G401 (cell line): ENCODE data around the gene DGKI. TPM values are rescaled to one million over a fixed set of nuclear protein-coding genes. Genes with fewer than 3 reads are reported as not detected.
"Not testable (repeated sequence)": the region's sequence is repeated elsewhere in the genome, so short reads cannot be mapped to it uniquely, and the experiment has no call there.

Experiments used
- DNase-seq: peaks from one replicate; pipeline ENCODE4 v3.0.0-alpha.2; 2015; ENCODE audit warnings: low spot score
- in situ Hi-C: cut with HindIII; loops from 2 replicates; pipeline ENCODE4 v1.10.0; 2016; ENCODE audit warnings: low sequenced_read_pairs, mixed read lengths
- total RNA-seq: library from RNA; depleted of rRNA; stranded (reverse); fragments of >200 nt; shearing (Covaris generic); gene quantifications from 2 replicates; pipeline ENCODE4 v1.2.3, GENCODE V29; 2014

DGKI gene
- total RNA-seq, 1 experiment from 2014 or later = not detected

DNA sequence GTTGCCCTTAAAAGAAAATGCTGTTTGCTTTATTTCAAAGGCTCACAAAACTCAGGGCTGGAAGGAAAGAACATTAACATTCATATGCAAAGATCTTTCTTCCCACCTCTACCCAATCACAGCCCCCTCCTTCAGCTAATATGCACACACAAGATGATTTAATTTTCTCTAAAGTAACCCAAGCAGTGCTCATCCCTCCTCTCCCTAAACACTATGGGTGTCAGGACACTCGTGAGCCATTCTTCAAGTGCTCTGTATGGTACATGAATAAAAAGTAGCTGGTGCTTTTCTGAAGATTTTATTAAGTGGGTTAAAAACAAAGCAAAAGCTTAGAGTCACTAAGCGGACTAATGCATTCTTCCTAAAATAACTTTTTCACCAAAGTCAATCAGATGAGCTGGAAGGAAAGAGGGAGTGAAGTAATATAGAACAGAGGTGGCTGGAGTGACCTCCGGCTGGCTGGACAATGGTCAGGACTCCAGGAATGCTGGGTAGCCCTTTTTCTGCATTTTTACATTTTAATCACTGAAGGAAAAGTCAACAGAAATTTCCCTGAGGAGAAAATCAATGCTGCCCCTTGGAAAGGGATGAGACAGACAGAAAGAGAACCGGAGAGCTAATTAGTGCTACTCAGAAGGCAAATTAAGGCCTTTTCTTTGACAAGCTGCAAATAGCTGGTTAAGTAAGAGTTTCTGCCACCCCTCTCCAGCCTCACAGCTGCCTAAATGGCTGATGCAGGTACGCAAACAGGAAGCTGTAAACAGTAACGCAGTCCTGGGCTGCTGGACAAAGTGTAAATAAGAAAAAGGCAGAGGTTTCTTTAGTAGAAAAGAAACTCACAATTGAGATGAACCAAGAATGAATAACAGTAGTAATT, 6.6 kb downstream of the DGKI start:
- in situ Hi-C loops = no loop called here
- peak; percentile 22 for DNase-seq

DNA sequence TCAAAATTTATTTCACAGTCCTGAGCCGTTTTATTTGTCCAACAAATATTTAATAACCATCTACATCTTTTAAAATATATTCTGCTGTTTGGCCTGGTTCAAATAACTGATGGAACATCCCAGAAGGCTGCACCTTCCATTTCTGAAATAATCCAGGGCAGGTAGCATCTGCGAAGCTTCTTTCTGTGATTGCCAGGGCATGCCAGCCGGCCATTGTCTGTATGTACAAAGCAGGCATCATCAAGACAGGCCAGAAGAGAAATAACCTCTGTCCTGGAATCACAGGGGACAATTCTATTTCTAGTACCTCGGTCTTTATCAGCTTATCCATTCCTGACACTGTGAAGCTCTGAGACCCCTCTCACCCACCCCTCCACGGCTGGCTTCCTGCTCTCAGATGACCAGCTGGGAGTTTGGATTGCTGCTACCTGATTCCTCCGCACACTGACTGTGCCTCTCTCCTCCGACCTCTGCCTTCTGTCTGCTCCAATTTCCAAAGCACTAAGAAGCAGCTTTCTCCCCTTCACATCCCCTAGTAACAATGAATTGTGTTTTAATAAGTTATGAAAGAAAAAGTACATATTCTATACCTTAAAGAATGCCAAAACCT, 8.0 kb downstream of the DGKI start:
- in situ Hi-C loops = no loop called here
- peak; percentile 73 for DNase-seq

DNA sequence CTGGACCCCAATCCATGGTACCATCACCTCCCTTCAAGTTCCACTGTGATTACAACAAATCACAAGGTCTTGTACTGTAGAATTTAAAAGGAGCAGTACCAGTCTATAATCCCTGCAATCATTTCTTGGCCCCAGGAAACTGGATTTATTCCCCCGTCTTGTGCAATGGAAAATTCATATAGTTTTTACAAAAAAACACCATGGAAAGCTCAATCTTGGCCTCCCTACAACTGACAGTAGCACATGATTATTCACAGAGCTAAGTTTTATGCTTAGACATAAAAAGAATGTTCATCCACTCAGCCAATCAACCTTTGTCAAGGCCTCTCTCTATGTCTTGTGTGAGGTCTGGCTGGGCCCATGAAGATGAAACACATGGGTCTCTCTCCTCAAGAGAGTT, 10.2 kb downstream of the DGKI start:
- no peak for DNase-seq
- in situ Hi-C loops = no loop called here

DNA sequence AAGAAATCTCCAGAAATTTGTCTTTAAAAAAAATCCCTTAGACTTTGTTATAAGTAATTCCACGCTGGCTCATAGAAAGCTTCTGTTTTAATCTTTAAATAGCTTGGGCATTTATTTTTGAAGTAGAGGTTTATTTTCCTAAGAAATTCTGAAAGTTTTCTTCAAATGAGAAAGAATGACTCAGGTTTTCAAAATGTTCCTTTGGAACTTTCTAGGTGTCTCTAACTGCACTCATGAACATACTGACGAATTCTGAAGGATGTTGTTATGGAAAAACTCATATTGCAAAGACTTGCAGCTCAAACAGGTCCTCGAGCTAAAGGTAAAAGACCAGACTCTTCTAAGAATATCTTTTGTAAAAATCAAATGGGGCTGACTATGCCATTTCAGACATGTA, 10.7 kb downstream of the DGKI start:
- DNase-seq = no peak
- in situ Hi-C loops = no loop called here

DNA sequence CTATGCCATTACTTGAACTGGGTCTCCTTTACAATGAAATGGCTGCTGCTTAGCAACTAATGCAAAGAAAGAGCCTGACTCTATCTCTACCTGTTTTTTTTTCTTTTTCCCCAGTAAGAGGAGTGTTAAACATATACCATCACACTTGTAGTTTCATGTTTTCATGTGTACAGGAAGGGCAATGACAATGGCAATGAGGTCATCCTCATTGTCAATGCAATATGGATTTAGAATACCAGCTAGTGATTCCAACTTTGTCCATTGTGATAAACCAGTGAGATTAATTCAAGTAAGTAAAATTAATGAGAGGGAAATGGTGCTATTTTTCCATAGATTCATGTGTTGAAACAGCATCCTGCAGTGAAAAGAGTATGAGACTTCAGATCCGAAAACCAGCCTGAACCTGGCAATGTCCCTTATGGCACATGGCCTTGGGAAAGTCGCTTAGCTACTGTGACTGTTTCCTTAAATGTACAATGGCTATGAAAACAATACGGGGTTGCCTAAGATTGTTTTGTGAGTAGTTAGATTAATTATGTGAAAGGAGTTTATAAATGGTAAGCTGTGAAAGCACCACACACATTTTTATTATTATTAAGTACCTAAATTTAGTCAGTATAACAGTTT, 11.2 kb downstream of the DGKI start:
- no peak for DNase-seq
- in situ Hi-C loops = no loop called here

DNA sequence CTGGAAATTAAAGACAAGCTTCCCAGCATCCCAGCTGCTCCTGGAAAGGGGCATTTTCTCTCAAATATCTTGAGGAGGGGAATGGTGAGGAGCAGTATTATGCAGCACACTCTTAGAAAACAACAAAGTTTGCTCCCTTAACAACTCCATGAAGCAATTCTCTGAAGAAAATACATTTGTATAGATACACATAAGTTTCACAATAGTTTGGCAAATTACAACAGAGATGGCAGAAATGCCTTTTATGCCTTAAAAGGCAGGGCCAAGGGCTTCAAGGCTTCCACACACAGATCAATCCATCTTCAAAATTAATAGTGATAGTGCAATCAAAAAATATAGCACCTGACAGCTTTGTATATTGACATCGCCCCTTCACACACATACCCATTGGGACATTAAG, 12.2 kb downstream of the DGKI start:
- in situ Hi-C loops = no loop called here
- DNase-seq = no peak

DNA sequence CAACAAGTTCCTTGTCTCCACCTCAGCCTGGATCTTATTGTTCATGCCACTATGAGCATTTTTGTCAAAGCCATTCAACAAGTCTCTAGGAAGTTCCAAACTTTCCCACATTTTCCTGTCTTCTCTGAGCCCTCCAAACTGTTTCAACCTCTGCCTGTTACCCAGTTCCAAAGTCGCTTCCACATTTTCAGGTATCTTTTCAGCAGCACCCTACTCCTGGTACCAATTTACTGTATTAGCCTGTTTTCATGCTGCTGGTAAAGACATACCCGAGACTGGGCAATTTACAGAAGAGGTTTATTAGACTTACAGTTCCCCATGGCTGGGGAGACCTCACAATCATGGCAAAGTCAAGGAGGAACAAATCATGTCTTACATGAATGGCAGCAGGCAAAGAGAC, 13.8 kb downstream of the DGKI start:
- in situ Hi-C loops, DNase-seq: not testable (repeated sequence)

DNA sequence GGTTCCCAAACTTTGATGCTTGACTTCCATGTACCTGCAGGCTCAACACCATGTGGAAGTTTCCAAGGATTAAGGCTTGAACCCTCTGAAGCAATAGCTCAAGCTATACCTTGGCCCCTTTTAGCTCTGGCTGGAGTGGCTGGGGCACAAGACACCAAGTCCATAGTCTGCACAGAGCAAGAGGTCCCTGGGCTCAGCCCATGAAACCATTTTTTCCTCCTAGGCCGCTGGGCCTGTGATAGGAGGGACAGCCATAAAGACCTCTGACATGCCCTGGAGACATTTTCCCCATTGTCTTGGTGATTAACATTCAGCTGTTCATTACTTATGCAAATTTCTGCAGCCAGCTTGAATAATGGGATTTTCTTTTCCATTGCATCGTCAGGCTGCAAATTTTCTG, 14.4 kb downstream of the DGKI start:
- in situ Hi-C loops = no loop called here
- no peak for DNase-seq

DNA sequence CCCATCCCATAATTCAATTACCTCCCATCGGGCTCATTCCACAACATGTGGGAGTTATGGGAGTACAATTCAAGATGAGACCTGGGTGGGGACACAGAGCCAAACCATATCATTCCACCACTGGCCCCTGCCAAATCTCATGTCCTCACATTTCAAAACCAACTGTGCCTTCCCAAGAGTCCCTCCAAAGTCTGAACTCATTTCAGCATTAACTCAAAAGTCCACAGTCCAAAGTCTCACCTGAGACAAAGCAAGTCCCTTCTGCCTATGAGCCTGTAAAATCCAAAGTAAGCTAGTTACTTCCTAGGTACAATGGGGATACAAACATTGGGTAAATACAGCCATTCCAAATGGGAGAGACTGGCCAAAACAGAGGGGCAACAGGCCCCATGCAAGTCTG, 15.2 kb downstream of the DGKI start:
- in situ Hi-C loops, DNase-seq: not testable (repeated sequence)

DNA sequence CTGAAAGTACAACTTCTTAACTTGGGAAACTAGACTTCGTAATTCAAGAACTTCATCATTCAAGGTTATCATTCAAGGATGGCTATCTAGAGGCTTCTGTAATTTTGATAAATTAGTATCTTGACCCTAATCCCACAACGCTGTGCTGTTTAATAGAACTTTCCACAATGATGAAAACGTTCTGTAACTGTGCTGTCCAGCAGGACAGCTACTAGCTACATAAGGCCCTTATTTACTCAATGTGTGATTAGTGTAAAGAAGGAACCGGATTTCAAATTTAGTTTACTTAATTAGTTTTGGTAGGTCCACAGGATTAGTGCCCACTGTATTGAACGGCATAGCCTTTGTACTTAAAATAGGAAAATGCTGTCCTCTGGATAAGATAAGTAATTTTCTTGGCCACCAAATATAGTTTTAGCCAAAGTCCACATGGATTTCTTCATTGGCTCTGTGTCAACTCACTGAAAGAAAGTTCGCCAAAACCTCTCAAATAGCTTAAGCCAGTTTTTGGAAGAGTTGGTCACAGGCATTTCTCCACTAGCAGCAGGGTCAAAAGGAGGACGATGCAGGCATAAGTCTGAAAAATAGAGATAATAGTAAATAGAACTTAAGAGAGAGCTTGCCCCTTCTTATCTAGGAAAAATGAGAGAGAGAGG, 17.3 kb downstream of the DGKI start:
- in situ Hi-C loops = no loop called here
- DNase-seq = no peak

DNA sequence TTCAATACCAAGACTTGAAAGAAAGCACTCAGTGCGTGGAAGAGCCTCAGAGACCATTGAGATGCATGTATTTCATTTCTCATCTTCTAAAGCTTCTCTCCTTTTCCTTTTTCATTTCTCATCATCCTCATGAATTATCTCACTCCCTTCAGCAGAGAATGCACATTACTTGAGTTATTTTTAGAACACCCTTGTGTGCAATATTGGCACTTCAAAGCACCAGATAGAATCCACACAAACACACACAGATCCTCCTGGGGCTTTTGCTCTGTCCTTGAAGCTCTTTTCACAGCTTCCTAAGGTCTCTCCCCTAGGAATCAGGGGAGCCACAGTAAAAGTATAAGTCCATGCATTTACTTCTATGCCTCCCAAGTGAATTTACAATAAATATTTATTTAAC, 18.3 kb downstream of the DGKI start:
- in situ Hi-C loops = no loop called here
- DNase-seq = no peak

DNA sequence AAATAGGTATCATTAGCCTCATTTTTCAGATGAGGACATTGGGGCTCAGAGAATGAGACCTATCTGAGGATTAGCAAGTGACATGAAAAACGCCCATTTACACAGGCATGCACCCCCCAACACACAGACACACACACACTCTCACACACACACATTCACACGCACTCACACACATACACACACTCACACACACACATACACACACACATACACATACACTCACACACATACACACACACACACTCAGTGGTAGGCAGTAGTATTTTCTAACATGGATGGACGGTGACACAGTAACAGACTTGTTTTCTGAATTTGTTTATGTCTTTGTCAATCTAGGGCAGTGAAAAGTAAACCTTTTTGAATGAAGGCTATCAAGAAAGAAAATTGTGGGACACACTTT, 21.3 kb downstream of the DGKI start:
- DNase-seq = no peak
- in situ Hi-C loops = no loop called here

DNA sequence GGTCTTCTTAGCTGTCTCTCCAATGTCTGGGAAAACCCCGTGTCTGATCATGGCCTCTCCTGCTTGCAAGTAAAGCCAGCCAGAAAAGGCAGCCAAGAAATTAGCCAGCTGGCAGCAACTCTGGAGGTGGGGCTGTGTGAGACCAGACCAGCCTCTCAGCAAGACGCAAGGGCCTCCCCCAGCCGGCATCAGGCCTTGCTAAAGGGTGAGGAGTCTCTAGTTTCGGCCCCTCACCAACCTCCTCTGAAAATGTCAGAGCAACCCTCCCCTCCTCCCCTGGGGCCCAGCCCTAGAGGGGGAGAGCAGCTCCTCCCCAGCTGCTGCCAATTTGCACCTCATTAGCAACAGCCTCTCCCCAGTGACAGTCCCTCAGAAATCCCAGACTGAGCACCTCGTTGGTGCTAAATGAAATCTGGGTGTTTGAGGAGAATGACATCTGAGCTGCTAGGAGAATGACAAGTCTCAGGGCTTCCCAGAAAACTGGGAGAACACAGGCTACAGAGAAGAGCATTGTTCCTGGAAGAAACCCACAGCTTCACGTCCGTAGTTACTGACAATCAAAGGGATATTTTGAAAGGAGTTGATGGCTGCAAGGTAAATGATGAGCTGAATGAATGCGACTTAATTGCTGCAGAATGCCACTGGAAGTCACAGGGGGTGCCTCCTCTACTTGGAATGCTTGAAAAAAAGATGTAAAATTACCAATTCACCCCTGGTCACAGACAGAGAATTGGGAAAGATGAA, 25.9 kb downstream of the DGKI start:
- DNase-seq = peak; percentile 76
- in situ Hi-C loops = no loop called here

DNA sequence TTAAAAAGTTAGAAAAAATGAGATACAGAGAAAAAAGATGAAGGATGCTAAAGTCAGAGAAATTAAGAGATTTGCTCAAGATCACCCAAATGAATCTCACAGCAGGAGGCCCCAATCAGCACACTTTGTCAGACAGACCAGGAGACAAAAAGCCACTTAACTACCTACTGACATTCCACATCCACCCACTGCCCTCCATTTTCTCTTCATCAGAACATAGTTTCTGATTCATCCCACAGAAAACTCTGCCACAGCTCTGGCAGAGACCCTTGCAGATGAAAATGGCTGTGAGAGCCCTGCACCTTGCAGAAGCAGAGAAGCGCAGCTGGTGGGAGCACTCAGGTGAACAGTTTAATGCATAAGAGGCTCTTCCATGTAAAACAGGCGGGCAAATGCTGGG, 26.6 kb downstream of the DGKI start:
- no peak for DNase-seq
- in situ Hi-C loops = no loop called here

DNA sequence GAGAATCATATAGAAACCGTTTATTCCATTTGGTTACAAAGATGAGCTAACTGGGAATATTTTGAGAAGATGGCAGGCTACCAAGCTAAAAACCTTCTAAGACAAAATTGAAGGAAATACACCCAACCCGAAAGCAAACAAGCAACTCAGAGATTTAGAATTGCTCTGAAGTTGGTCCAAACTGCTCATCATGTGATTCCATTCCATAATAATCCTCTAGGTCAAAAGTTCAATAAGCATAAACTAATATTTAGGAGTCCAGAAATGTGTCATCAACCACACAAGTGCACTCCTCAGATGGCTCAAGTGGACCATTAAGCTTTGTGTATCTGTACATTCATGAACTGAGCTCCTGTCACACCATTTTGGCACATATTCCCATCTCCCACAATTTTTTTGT, 28.7 kb downstream of the DGKI start:
- DNase-seq = no peak
- in situ Hi-C loops = no loop called here

DNA sequence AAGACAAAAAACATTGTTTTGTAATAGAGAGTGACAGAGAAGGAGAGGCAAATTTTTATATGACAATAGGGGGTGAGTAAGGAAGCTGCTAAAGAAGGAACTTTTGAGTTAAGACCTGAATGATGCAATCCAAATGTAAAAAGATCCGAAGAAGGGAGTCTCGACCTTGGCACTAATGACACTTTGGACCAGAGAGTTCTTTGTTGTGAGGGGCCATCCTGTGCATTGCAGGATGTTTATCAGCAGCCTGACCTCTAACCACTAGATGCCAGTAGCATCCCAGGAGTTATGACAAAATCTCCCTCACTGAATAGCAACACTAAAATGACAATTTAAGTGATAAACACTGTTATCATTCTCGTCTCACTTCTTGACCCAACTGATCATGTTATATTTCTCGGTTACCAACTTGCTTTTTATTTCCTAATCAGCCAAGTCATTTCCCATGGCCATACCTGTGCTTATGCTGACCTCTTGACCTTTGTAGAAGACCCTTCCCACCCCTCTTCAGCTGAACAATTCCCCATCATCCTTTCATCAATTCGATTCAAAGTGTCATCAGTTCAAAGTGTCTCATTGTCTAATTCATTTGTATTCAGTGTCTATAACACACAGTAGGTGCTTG, 30.0 kb downstream of the DGKI start:
- DNase-seq = no peak
- in situ Hi-C loops = no loop called here

DNA sequence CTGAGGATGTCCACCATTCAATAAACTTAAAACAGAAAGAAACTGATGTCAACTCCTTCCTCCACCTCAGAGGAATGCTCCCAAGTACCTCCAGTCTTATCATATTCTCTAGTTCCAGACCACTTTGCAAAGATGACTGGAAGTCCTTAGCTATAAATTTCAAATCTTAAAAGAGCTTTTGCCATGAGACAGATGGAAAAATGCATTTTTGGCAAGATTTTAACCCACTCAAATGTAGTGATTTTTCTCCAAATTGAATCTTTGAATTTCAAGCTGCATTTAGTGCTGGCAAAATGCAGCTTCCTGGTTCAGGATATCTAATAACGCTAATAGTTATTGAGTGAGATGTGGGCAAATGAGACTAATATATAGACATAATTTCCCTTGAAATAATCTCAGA, 33.2 kb downstream of the DGKI start:
- DNase-seq = no peak
- in situ Hi-C loops = no loop called here

DNA sequence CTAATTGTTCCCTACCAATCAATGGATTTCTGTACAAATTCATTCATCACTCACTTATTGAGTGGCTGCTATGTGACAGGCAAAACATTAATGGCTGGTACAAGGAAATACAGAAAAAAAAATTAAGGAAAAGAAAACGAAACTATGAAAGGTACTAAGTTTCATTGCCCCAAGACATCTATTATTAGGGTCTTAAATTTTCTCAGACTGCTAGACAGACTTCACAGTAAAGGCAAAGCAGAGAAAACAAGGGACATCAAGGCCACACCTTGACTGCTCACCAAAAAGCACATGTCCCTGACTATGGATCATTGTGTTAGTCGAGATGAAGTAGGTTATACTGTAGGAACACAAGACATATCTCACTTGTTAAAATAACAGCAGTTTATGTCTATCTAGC, 36.5 kb downstream of the DGKI start:
- in situ Hi-C loops = no loop called here
- DNase-seq = no peak

DNA sequence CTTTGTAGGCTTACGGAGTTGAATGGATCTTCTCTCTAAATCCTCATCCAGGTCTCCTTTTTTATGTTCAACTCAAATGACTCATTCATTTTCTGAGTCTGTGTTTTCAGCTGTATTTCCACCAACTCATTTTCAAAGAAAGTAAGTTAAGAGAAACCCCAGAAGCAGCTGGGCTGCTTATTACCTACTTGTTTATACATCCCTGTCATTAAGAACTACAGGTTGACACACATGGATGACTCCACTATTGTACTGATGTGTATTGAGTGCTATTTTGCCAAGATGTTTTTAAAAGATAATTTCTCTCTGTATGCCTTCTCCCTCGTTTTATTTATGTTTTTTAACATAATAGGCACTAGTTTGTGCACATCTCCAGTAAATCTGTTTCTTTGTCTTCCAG, 41.9 kb downstream of the DGKI start:
- no peak for DNase-seq
- in situ Hi-C loops = no loop called here
